ENCODE measurements around the gene GPR27.

DNA sequence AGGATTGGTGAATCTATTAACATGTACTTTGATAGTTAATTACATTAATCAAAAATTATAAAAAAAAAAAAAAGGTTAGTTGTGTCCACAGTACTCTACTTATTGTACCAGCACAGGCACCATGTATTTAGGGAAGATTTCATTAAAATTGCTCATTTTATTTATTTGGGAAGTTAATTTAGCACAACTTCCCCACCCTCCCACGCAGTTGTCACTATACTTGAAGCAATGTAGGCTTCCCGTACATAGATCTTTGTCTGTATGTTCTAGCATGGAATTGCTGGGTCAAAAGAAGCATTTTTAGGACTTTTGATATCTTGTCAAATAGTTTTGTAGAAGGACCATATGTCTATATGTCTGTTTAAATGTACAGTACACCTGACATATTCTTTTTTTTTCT, 4.4 kb downstream of the GPR27 start:
- TF ChIP-seq, protein P1, sequence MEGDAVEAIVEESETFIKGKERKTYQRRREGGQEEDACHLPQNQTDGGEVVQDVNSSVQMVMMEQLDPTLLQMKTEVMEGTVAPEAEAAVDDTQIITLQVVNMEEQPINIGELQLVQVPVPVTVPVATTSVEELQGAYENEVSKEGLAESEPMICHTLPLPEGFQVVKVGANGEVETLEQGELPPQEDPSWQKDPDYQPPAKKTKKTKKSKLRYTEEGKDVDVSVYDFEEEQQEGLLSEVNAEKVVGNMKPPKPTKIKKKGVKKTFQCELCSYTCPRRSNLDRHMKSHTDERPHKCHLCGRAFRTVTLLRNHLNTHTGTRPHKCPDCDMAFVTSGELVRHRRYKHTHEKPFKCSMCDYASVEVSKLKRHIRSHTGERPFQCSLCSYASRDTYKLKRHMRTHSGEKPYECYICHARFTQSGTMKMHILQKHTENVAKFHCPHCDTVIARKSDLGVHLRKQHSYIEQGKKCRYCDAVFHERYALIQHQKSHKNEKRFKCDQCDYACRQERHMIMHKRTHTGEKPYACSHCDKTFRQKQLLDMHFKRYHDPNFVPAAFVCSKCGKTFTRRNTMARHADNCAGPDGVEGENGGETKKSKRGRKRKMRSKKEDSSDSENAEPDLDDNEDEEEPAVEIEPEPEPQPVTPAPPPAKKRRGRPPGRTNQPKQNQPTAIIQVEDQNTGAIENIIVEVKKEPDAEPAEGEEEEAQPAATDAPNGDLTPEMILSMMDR (IDR thresholded peaks at IDR 0.05; ENCODE audit: insufficient read depth, low read length, poor library complexity, severe bottlenecking), result no peak
- no peak for TF ChIP-seq EZH2phosphoT487 (conservative IDR thresholded peaks at IDR 0.05; ENCODE audit: low read length)

Data from SU-DHL-6 (cell line).